Measurements from ENCODE around the gene HSP90AB1. TPM values are rescaled to one million over a fixed set of nuclear protein-coding genes. Genes with fewer than 3 reads are reported as not detected.

HSP90AB1 gene
- total RNA-seq, 4 donors from 2014 or later: 336 to 897 (median 564) TPM

GRCh38 chr6:44222486-44223318, 24.2 kb upstream of the HSP90AB1 start:
- Histone ChIP-seq H3K4me1 (peaks cover 0 to 31% of the 10 kb centered on the region in 2 donors), H3K4me3 (peak overlapping the region; percentile 36 to 47), H3K36me3 (no peaks in the 10 kb centered on the region), H3K9me3 (no peaks in the 10 kb centered on the region), H3K27me3 (no peaks in the 10 kb centered on the region), H3K27ac (peak overlapping the region; percentile 89 to 91)
- TF ChIP-seq POLR2A (IDR thresholded peaks at IDR 0.05) (no peak), CTCF (IDR thresholded peaks at IDR 0.05) (no peak)
- intact Hi-C loops (cut with DNase I; ENCODE audit: low total_unique reads): no loop called here
- DNase-seq: no peak

- peak; percentile 38 to 45 for TF ChIP-seq POLR2A (IDR thresholded peaks at IDR 0.05)
- peak in 1 of 4 experiments; percentile 12 for TF ChIP-seq CTCF (IDR thresholded peaks at IDR 0.05)
- peak; percentile 74 for DNase-seq
- Histone ChIP-seq H3K27ac (peak within 1 kb of the TSS; percentile 89 to 91), H3K36me3 (no peaks in the 10 kb centered on the region), H3K27me3 (no peaks in the 10 kb centered on the region), H3K4me3 (peak within 1 kb of the TSS; percentile 36 to 47), H3K4me1 (peaks cover 0 to 31% of the 10 kb centered on the region in 2 donors), H3K9me3 (no peaks in the 10 kb centered on the region)
- intact Hi-C loops (cut with DNase I; ENCODE audit: low total_unique reads): no loop called here
These were observed 23.4 kb upstream of the HSP90AB1 start, which contains the start of gene SLC29A1 for GRCh38 chr6:44223319-44224028. Gene SLC29A1, plus strand, starts transcription at chr6:44223595. Its CDS starts 3,719 bp downstream, at chr6:44227314.

GRCh38 chr6:44224029-44224964, 22.6 kb upstream of the HSP90AB1 start:
- Histone ChIP-seq H3K4me1 (peaks cover 0 to 31% of the 10 kb centered on the region in 2 donors), H3K9me3 (no peaks in the 10 kb centered on the region), H3K27me3 (no peaks in the 10 kb centered on the region), H3K36me3 (no peaks in the 10 kb centered on the region), H3K27ac (peak overlapping the region; percentile 89 to 91), H3K4me3 (peak overlapping the region; percentile 36 to 47)
- no peak for DNase-seq
- intact Hi-C loops (cut with DNase I; ENCODE audit: low total_unique reads): no loop called here
- no peak for TF ChIP-seq CTCF (IDR thresholded peaks at IDR 0.05)
- TF ChIP-seq POLR2A (IDR thresholded peaks at IDR 0.05): no peak

GRCh38 chr6:44224965-44225305, 22.0 kb upstream of the HSP90AB1 start:
- Histone ChIP-seq H3K4me3 (no peak overlapping the region), H3K27ac (peak overlapping the region; percentile 89 to 91), H3K27me3 (no peaks in the 10 kb centered on the region), H3K36me3 (no peaks in the 10 kb centered on the region), H3K9me3 (no peaks in the 10 kb centered on the region), H3K4me1 (peaks cover 0 to 31% of the 10 kb centered on the region in 2 donors)
- intact Hi-C loops (cut with DNase I; ENCODE audit: low total_unique reads): no loop called here
- TF ChIP-seq POLR2A (IDR thresholded peaks at IDR 0.05) (no peak), CTCF (IDR thresholded peaks at IDR 0.05) (no peak)
- no peak for DNase-seq
